GM18868 (cell line): Measurements from ENCODE around the gene CELSR1.

Experiments used
- ATAC-seq: cut with Tn5 transposase; IDR thresholded peaks from one replicate; pipeline ENCODE4 v1.9.1; 2021; ENCODE audit warnings: mild to moderate bottlenecking, moderate library complexity; ENCODE audit not compliant: unreplicated experiment

The CELSR1 gene

DNA sequence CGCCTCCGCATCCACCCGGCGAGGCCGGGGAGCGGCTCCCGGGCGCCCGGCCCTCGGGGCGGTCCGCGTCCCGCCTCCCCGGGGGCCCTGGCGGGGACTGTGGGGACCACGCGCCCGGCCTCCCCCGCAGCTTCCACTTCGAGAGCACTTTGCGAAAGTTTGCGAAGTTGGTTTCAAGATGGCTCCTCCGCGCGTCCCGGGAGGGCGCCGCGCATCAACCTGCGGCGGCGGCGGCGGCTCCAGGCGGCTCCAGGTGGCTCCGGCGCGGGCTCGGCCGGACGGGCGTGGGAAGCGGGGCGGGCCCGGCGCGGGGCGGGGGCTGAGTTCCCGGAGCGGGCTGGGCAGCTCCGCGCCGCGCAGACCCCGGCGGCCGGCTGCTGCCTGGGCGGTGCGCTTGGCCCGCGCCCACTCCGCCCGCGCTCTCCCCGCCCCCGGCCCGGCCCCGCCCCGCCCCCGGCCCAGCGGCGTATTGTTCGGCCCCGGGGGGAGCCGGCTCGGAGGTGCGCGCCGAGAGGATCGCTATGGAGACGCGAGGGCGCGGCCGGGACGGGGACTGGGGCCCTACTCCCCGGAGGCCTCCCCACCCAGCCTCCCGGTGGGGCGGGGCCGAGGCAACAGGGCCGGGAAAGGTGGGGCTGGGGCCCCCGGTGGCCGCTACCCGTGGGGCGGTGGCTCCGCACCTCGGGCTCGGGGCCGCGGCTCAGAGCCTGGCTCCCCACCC is at the start of gene CELSR1:
TSS of gene CELSR1 (minus strand) at position 396 of the 721 bp plus-strand sequence. CDS start 450 bp downstream, outside the sequence.
- ATAC-seq, result no peak

DNA sequence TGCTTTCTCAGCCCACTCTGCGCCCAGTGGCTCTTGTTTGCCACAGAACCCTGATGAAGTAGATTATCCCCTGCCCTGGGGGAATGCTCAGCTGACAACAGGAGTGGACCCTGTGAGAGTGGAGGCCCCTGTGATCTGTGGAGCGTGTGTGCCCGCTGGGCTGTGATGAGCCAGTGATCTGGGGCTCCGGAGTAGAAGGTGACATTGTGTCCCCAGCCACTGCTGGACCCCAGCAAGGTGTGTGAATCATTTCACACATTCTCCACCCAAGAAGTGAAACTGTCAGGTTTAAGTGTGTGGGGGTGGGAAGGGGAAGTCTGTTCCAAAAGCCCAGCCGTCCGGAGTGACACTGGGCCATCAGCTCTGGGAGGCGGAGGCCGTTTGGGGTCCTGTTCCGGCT is 49.6 kb upstream of the CELSR1 start:
- peak; percentile 57 for ATAC-seq

DNA sequence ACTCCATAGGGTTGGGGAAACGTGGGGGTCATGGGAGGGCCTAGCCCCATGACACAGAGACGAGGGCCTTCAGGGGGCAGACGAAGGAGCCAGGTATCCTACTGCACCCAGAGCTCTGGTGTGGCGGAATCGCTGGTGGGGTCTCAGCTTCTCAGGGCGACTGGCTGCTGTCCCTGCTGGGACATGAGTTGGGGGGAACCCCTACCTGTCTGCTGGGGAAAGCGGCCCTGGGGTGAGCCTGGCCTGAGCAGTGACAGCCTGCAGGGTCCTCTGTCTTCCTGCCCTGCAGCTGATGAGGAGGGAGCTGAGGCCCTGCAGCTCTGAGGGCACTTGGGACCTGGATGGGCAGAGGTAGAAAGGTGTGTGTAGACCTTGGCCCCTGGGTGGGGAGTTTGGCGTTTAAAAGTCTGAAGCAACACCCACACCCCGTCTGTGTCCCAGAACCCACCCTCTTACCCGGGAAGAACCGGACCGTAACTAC is 49.2 kb upstream of the CELSR1 start:
- no peak for ATAC-seq

DNA sequence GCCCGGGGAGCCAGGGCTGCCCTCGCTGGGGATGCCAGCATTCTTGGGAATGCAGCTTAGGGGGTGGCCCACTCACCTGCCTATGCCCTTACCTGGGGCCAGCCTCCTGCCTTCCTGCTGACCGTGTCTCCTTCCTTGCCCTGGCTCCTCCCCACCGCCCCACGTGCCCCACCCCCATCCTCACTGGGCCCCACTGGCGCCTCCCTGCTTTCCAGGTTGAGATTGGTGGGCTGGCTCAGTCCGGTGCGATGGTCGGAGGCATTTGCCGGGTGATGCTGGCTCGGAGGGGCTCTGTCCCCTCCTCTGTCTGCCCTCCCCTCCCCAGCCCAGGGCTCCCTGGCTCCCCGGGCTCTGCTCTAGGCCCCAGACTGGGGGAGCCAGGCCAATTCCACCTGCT is 48.7 kb upstream of the CELSR1 start:
- ATAC-seq, result no peak

DNA sequence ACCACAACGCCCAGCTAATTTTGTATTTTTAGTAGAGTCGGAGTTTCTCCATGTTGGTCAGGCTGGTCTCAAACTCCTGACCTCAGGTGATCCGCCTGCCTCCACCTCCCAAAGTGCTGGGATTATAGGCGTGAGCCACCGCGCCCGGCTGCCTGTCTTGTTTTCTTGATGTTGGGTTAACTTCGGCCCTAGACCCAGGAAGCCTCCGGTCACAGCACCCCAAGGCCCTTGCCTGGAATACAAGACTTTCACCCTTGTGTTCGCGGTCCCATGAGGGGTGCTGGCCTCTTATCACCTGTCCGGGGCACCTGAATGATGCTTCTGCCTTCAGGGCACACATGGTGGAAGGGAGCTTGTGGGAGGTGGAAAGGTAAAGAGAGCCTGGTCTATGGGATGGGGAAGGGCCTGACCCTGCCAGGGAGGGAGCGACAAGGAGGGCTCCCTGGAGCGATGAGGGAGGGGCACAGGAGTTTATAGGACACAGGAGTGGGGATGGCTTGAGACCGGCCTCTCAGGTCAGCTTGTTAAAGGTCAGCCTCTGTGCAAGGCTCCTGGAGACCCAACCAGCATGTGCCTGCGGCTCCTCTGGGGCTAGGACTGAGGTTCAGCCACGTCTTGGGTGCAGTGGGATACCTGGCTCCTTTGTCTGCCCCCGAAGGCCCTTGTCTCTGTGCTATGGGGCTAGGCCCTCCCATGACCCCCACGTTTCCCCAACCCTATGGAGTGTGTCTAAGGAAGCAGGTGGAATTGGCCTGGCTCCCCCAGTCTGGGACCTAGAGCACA is 48.1 kb upstream of the CELSR1 start:
- no peak for ATAC-seq

GRCh38 chr22:46584081-46584921 is 46.9 kb upstream of the CELSR1 start:
- ATAC-seq, result no peak

DNA sequence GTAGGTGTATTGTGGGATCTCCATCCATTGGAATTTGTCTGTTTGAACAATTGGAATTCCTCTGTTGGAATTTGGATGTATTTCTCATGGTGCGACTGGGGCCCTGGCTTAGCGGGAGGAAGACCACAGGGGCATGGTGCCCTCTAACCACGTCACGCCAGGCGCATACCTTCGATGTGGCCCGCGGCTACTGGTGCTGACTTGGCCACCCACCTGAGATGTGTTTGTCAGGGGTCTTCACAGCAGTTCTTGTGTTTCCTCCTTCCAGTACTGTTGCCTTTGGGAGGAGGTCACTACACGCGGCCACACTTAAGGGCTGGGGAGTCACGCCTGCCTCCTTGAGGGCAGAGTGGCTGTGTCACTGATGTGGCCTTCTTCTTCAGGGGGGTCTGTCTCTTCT is 46.2 kb upstream of the CELSR1 start:
- ATAC-seq, result no peak

DNA sequence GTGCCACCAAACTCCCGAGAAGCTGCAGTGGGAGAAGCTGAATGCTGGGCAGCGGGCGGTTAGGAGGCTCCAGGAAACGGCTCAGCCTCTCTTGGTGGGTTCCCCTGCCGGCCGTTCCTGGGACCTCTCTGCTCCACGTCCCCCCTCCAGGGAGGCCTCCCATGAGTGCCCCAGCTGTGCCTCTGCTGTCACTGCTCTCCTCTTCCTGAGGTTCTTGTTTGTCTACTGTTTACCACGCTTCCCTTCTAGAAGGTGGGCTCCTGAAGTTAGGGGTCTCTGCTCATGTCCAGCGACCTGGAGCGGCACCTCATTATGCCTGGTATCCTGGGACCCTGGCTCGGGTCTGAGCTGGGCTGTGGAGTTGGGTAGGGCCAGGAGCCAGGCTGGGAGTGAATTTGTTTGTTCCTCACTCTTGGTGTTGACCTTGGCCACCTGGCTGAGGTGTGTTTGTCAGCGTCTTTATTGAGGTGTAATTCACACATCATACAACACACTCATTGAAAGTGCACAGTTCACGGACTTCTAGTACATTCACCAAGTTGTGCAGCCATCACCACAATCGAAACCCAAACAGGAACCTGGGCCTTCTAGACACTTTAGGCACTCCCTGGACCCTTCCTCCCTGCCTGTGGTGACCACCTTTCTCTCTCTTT is 45.0 kb upstream of the CELSR1 start:
- no peak for ATAC-seq

GRCh38 chr22:46581538-46582244 is 44.3 kb upstream of the CELSR1 start:
- ATAC-seq, result no peak

- ATAC-seq, result no peak
Observed at GRCh38 chr22:46580940-46581537, 43.6 kb upstream of the CELSR1 start.

GRCh38 chr22:46579751-46580449 is 42.5 kb upstream of the CELSR1 start:
- no peak for ATAC-seq

DNA sequence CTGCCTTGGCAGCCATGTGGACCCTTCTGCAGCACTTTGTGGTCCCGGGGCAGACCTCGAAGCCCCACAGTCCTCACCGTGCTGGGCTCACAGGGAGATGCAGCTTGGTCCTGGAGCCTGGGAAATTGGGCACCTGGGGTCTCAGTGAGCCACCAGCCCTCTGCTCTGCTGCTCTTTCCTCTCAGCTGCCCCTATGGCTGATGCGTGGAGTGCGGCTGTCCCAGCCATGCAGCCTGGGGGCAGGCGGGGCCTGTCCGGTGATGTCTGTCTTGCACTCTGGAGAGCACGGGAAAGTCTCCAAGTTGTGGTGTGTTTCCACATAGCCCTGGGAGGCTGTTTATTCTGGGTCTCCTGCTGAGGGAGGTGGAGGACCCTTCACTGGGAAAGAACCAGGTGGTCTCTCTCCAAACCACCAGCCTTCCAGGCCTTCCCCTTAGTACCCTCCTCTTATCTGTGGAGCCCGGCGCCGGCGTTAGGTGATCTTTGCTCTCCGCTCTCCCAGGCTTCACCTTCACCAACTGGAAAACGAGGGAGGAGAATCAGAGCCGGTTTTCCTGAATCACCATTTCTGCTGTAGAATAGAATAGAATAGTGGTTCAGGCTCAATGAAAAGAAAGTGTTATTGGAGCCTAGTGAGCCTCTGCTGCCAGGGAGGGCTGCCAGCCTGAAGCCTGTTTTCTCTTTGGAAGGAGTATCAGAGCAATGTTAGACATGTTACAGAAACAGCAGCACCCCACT is 41.6 kb upstream of the CELSR1 start:
- ATAC-seq, result no peak

GRCh38 chr22:46578251-46578823 is 40.9 kb upstream of the CELSR1 start:
- no peak for ATAC-seq

GRCh38 chr22:46577368-46578249 is 40.2 kb upstream of the CELSR1 start:
- ATAC-seq, result peak; percentile 13

GRCh38 chr22:46576556-46577367 is 39.3 kb upstream of the CELSR1 start:
- ATAC-seq, result peak; percentile 44

GRCh38 chr22:46575911-46576555 is 38.6 kb upstream of the CELSR1 start:
- ATAC-seq, result no peak
